ENCODE results near the gene SEMA7A. TPM values are rescaled to one million over a fixed set of nuclear protein-coding genes. Genes with fewer than 3 reads are reported as not detected.

Gene SEMA7A
- polyA plus RNA-seq, 4 donors, result 5.9 to 16.8 (median 6.7) TPM

- DNase-seq (ENCODE audit: low read depth in 4 of 4, low spot score in 3 of 4), result no peak
Observed at GRCh38 chr15:74453925-74454763, 20.4 kb upstream of the SEMA7A start.

DNA sequence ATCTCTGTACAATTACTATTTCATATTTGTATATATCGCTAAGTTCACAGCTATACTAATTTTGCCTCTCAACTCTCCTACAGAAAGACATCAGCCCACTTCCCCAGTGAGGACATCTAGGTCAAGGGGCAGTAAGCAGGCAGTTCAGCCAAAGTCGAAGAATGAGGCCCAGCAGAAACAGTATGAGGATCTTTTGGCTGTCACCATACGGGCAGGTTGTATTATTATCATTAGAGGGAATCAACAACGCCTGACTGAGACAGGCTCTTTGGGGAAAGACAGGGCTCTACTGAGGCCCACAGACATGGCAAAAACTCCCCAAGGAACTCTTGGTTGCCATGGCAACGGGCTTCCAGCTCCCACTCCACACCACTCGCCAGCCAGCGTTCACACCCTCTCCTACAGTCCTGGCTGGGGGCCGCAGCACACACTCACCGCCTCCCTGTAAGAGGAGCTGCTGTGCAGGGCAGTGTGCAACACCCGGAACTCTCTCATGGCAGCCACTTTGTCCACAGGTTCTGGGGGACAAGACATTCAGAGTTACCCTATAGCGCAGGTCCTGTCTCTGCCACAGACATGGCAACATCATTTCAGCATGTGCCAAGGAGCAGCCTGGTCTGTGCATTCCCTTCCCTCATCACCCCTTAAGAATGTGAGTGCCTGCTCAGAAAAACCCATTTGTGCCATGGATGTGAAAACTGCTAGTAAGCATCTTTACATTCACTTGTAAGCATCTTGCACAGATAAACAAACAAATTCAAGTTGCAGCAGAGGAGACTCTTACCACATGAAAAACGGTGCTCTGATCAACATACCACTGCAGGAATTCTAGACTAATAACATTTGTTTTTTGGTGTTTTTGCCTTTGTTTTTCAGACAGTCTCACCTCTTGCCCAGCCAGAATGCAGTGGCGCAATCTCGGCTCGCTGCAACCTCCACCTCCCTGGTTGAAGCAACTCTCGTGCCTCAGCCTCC, 18.4 kb upstream of the SEMA7A start:
- no peak for DNase-seq (ENCODE audit: low read depth in 4 of 4, low spot score in 3 of 4)

- DNase-seq (ENCODE audit: low read depth in 4 of 4, low spot score in 3 of 4), result no peak
Observed at GRCh38 chr15:74451322-74451721, 17.6 kb upstream of the SEMA7A start.

GRCh38 chr15:74449643-74450205, 16.0 kb upstream of the SEMA7A start:
- DNase-seq (ENCODE audit: low read depth in 4 of 4, low spot score in 3 of 4), result no peak

DNA sequence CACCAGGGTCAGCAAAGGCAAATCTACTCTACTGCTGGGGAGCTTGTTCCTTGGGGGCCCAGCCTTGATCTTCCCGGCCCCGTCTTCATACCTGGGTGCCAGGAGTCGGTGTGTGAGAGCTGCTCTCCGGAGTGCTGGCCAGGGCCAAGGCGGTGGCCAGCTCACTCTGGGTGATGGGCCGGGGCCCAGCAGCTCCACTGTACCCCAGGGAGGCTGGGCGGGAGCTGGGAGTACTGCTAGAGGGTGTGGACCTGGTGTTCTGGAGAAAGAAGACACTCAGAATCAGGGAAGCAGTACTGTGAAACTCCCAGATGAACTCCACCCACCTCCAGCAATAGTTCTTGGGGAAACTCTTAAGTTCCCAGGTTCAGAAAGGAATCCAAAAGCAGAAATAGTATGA, 15.3 kb upstream of the SEMA7A start:
- no peak for DNase-seq (ENCODE audit: low read depth in 4 of 4, low spot score in 3 of 4)

- no peak for DNase-seq (ENCODE audit: low read depth in 4 of 4, low spot score in 3 of 4)
Observed at GRCh38 chr15:74445816-74446763, 12.3 kb upstream of the SEMA7A start.

DNA sequence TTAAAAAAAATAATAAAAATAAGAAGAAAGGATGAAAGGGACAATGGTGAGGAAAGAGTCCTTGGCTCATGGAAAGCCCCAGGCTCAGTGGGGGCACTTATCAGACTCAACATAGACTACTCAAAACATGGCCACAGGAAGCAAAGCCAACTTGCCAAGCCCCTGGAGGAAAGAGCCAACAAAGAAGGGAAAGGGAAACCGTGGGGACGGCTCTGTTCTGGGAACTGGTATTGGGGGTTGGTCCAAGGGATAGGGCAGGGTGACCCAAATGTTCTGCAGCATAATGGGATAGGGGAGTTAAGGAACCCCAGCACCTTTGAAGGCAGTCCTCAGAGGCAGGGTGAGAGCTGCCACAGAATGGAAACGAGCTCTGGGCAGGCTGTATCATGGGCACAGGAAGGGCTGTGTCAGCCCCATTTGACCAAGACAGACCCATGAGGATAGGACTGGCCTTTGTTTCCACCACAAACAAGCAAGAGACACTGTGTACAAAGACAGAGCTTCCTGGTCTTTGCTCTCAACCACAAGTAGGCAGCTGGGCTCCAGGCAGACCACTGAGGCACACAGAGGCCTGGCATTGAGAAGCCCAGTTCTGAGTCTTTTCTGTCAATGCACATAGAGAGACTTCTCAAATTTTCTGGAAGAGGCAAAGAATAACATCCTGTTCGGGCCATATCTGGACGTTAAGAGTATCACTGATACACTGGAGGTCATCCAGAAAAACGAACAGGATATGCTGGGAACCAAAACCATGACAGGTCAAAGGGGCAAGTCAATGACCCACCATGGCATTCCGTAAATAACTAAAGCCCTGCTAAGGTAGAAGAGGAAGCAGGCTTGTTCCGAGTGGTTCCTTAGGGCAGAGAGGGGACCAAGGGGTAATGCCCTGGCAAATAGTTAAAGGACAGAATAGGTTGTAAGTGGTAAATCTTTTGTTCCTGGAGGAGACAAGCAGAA, 10.6 kb upstream of the SEMA7A start:
- no peak for DNase-seq (ENCODE audit: low read depth in 4 of 4, low spot score in 3 of 4)

- no peak for DNase-seq (ENCODE audit: low read depth in 4 of 4, low spot score in 3 of 4)
Observed at GRCh38 chr15:74443100-74443909, 9.5 kb upstream of the SEMA7A start.

GRCh38 chr15:74442604-74443003, 8.8 kb upstream of the SEMA7A start:
- no peak for DNase-seq (ENCODE audit: low read depth in 4 of 4, low spot score in 3 of 4)

DNA sequence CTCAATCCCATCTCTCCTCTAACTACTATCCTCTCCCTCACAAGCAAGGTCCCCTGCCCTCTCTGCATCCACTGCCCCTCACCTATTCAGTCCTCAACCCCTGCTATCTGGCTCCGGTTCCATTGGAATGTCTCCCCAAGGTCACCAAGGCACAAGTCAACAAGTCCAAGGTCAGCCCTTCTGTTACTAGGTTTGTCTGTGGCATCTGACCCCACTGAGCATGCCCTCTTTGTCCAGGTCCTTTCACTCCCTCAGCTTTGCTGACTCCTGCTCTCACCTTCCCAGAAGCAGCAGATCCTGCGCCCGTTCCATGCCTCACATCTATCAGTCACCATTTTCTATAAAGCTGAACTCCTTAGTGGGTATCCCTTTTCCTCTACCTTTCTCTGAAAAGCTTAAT, 8.3 kb upstream of the SEMA7A start:
- no peak for DNase-seq (ENCODE audit: low read depth in 4 of 4, low spot score in 3 of 4)

DNA sequence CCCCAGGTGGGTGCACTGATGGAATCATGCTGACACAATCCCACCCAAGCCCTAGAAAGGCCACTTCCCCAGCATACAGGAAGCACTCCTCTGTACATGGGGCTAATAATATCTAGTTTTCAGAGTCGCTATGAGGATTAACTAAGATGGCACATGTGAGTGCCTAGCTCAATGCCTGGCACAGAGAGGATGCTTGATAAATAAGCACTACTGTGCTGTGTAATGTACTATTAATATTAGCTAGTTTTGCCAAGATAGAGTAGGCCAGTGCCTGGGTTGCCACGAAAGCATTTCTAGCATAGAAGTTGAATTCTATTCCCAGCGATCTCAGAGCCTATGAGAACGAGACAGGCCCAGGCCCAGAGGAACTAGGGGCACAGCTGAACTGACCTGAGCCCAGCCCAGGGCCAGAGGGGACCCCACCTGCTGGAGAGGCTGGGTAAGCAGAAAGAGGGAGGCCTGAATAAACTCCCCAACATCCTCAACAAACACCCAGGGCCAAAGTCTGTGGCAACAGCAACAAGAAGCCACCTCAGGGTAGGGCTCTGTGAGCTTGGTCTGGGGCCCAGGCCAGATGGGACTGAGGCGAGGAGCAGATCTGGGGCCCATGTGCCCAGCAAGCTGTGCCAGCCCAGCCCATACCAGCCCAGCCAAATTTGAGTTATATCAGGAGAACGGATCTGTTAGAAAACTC, 7.6 kb upstream of the SEMA7A start:
- DNase-seq (ENCODE audit: low read depth in 4 of 4, low spot score in 3 of 4), result no peak

DNA sequence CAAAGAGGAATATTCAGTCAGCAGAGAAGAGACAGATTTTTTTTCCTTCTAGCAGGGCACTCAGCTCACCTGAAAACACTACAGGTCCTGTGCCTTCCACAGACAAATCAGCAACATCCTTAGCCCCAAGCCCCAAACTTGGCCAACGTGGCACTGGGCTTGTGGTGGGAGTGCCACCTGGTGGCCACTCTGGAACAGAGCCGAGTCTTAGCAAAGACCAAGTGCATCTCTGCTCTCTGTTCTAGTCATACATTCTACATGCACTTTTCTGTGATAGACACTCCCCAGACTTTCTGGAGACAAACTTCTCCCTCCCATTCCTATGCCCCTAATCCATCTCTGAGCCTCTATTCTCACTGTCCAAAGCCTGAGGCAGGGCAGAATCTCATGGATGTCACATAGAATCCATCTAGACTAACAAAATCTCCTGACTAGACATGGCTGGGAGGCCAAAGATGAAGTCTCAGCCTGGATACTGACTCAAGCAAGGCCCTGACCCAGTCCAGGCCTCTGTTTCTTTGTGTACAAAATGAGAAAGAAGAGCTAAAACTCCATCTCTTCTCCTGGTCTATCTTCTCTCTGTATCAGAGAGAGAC, 5.1 kb upstream of the SEMA7A start:
- no peak for DNase-seq (ENCODE audit: low read depth in 4 of 4, low spot score in 3 of 4)

- no peak for DNase-seq (ENCODE audit: low read depth in 4 of 4, low spot score in 3 of 4)
Observed at GRCh38 chr15:74438206-74438605, 4.4 kb upstream of the SEMA7A start.

GRCh38 chr15:74434263-74435136, 742 bp upstream of the SEMA7A start:
- no peak for DNase-seq (ENCODE audit: low read depth in 4 of 4, low spot score in 3 of 4)

DNA sequence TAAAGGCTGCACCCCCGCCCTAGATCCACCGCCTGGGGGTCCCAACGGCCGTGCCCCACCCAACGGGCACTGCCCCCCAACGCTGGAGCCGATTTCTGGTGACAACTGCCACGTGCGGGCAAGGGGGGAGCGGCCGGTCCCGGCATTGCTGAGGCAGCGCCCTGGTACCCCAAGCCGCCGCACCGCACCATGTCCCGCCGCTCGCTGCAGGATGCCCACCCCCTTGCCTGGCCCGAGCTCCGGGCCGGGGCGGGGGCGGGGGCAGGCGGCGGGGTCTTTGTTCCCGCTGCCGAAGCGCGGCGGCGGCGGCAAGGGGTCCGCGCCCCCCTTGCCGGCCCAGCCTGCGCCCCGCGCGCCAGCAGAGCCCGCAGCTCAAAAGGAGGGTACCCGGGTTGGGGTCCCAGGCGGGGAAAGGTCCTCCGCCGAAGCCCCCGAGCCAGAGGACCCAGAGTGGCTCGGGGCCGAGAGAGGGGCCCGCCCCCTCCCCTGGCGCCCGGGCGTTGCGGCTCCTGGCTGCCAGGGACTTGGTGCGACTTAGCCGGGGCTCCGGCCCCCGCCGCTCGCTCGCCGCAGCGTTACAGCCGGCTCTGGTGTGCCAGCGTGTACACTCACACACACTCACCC, 678 bp downstream of the SEMA7A start:
- no peak for DNase-seq (ENCODE audit: low read depth in 4 of 4, low spot score in 3 of 4)

All from left renal pelvis (tissue), 4 donors.